Cardiac muscle cell (in vitro differentiated cells and primary cell): Measurements from ENCODE around the gene LPP. TPM values are rescaled to one million over a fixed set of nuclear protein-coding genes. Genes with fewer than 3 reads are reported as not detected.
A peak's percentile ranks its signal among the peaks of the same experiment; 100 is the strongest.

Experiments used
- DNase-seq, 2 donors: peaks; one replicate each; pipeline versions ENCODE4 v3.0.0 to v3.0.0-alpha.2; 2010 to 2017; ENCODE audit warnings: low read depth in 1 of 2, low spot score in 1 of 2
- H3K27ac ChIP-seq: fragments of 200-600 bp; sonication (generic); 2 replicates; pipeline ENCODE4 v1.5.1; 2016
- H3K27me3 ChIP-seq: fragments of 200-600 bp; sonication (generic); 2 replicates; pipeline ENCODE4 v1.6.0; 2016; ENCODE audit warnings: control low read depth
- H3K36me3 ChIP-seq: fragments of 200-600 bp; sonication (generic); 2 replicates; pipeline ENCODE4 v1.5.1; 2016; ENCODE audit warnings: control low read depth
- H3K4me1 ChIP-seq: fragments of 200-600 bp; sonication (generic); 2 replicates; pipeline ENCODE4 v1.8.1; 2017; ENCODE audit warnings: low read depth, mild to moderate bottlenecking, mixed run types
- H3K4me3 ChIP-seq: fragments of 200-600 bp; sonication (generic); 2 replicates; pipeline ENCODE4 v1.5.1; 2016; ENCODE audit warnings: mild to moderate bottlenecking
- H3K9me3 ChIP-seq: fragments of 200-600 bp; sonication (generic); 2 replicates; pipeline ENCODE4 v1.5.1; 2017; ENCODE audit warnings: low read depth, mild to moderate bottlenecking, control low read depth
- polyA plus RNA-seq: library from polyadenylated mRNA; unstranded; fragments of >200 nt; fragmentation: Nextera tagmentation; extraction: Ambion mirVana; gene quantifications from 2 replicates; pipeline ENCODE4 v1.2.1, GENCODE V29; 2016
- total RNA-seq: library from RNA; depleted of rRNA; stranded (reverse); fragments of >200 nt; gene quantifications from 2 replicates; pipeline ENCODE4 v1.2.3, GENCODE V29; 2016
- TF ChIP-seq, protein P1 (sequence below): IDR thresholded peaks from 2 replicates; pipeline ENCODE4 v1.5.1; 2012; ENCODE audit warnings: low read depth, mild to moderate bottlenecking, low read length

LPP gene
- total and polyA plus RNA-seq, 2 experiments from 2014 or later = 21.4 to 45.2 TPM

DNA sequence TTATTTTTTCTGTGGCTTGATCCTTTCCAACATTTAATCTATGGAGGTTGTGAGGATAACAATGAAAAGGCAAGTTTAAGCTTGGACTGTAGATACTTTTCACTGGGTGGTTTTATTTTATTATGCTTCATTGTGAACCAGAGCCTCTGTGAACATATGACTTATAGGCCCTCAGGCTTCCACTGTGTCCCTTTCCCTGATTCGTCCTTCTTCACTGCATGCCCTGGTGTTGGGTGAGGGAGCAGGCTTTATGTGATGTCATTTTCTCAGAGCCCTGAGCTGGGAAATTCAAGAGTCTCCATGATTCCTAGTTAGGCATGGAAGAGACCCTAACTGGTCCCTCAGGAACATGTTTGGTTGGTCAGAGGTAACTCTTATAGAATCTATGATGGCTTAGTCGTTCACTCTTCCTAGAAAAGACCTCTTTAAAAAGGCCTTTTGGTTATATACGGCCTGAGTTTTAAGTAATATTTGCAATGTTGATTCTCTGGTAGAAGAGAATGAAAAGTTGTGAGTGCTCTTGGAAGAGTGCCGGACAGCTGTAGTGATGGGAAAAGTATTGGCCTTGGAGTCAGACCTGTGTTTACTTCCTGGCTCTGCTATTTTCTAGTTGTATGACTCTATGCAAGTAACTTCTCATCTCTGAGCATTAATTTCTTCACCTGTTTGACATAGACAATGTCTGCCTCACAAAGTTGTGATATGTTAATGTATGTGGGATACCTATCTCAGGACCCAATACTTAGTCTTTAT lies 168.4 kb downstream of the LPP start:
- TF ChIP-seq, protein P1, sequence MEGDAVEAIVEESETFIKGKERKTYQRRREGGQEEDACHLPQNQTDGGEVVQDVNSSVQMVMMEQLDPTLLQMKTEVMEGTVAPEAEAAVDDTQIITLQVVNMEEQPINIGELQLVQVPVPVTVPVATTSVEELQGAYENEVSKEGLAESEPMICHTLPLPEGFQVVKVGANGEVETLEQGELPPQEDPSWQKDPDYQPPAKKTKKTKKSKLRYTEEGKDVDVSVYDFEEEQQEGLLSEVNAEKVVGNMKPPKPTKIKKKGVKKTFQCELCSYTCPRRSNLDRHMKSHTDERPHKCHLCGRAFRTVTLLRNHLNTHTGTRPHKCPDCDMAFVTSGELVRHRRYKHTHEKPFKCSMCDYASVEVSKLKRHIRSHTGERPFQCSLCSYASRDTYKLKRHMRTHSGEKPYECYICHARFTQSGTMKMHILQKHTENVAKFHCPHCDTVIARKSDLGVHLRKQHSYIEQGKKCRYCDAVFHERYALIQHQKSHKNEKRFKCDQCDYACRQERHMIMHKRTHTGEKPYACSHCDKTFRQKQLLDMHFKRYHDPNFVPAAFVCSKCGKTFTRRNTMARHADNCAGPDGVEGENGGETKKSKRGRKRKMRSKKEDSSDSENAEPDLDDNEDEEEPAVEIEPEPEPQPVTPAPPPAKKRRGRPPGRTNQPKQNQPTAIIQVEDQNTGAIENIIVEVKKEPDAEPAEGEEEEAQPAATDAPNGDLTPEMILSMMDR = no peak
- Histone ChIP-seq H3K4me1 (peaks cover 13% of the 10 kb centered on the region), H3K36me3 (no peaks in the 10 kb centered on the region), H3K9me3 (no peaks in the 10 kb centered on the region), H3K27ac (no peak overlapping the region), H3K4me3 (no peak overlapping the region), H3K27me3 (no peaks in the 10 kb centered on the region)
- DNase-seq = no peak

DNA sequence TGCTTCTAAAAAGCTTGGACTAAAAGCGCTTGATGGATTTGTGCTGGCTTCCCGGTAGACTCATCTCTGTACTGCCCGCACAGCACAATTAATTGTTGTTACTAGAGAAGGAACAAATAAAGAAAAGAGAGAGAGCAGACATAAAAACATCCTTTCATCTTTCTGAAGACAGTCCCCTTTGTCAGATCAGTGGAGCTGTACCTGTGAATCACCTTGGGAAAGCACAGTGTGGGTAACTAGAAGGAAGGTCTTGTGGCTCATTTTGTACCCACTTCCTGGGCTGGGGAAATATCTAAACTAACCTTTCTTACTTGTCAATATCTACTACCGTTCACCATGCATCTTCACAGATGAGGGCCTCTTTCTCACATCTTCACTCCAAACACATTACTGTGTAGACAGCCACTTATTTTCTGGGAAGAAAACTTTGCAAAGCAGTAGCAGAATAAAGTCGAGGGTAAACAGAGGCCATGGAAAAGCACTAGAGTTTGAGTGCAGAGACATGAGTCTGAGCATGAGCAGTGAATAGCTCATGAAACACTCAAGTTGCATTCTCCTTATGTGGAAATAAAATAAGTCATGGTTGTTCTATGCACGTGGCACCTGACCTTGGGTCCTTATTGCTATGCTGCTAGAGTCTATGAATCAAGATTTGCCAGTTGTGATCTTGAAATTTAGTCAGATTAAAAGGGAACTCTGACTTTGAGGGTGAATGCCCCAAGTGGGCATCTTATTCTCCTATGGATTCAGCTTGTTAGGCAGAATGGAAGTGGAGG lies 169.3 kb downstream of the LPP start:
- TF ChIP-seq, protein P1 = no peak
- Histone ChIP-seq H3K9me3 (no peaks in the 10 kb centered on the region), H3K27ac (no peak overlapping the region), H3K36me3 (no peaks in the 10 kb centered on the region), H3K4me1 (peaks cover 14% of the 10 kb centered on the region), H3K4me3 (no peak overlapping the region), H3K27me3 (no peaks in the 10 kb centered on the region)
- DNase-seq = no peak

DNA sequence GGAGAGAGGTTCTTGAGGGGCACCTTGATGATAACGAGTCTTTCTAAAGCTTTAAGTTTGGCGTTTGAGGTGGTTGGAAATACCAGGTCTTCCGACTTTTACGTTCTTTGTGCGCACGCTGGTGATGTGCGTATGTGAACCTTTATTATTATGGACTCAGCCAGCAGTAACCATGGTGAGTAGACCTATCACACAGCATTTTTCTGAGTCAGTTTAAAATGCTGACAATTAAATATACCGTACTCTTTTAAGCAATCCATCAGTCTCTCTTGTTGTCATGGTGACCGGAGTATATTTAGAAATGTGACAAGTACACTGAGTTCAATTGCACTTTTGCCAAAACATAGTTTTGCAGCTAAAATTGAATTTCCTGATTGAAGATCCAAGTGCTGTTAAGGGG lies 172.2 kb downstream of the LPP start:
- no peaks in the 10 kb centered on the region for H3K36me3 ChIP-seq
- H3K9me3 ChIP-seq = no peaks in the 10 kb centered on the region
- H3K27me3 ChIP-seq = no peaks in the 10 kb centered on the region
- H3K4me3 ChIP-seq = no peak overlapping the region
- DNase-seq = peak in 1 of 2 donors; percentile 47
- H3K27ac ChIP-seq = no peak overlapping the region
- TF ChIP-seq, protein P1 = no peak
- H3K4me1 ChIP-seq = peaks cover 18% of the 10 kb centered on the region

DNA sequence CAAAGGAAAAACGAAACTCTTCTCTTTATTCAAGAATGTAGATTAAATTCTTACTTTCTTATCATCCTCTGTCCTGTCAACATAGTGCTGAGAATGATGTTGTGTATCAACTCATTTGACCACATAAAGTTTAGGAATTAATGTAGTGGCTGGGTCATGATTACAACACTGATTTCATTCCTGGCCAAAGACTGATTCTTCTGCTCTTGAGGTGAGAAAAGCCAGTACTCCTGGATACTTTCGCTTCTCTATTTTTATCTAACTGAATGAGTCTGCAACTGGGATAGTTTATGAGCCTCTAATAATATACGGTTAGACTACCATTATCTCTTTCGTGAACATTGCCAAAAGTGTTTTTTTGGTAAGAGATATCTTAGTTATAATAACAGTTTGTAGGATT lies 173.0 kb downstream of the LPP start:
- Histone ChIP-seq H3K4me1 (peaks cover 21% of the 10 kb centered on the region), H3K27ac (no peak overlapping the region), H3K36me3 (no peaks in the 10 kb centered on the region), H3K4me3 (no peak overlapping the region), H3K9me3 (no peaks in the 10 kb centered on the region), H3K27me3 (no peaks in the 10 kb centered on the region)
- DNase-seq = peak in 1 of 2 donors; percentile 79
- TF ChIP-seq, protein P1 = no peak

DNA sequence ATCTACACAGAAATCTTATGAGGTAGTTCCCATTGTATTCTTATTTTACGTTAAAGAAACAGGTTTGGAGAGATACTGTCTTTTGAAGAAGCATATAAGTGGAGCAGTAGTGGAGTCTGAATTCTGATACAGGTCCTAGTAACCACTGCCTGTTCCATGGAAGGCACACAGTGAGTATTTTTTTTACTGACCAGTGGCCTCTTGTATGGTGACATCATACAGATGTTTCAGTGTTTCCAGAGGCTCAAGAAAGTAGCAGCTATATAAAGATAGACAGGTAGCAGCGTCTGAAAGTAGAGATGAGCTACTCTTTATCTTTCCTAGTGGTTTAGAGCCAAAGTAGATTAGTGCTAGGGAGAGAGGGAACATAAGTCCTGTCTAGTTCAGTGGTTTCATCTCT lies 173.5 kb downstream of the LPP start:
- H3K27ac ChIP-seq = no peak overlapping the region
- H3K27me3 ChIP-seq = no peaks in the 10 kb centered on the region
- no peak overlapping the region for H3K4me3 ChIP-seq
- H3K4me1 ChIP-seq = peaks cover 21% of the 10 kb centered on the region
- TF ChIP-seq, protein P1 = no peak
- no peaks in the 10 kb centered on the region for H3K9me3 ChIP-seq
- H3K36me3 ChIP-seq = no peaks in the 10 kb centered on the region
- no peak for DNase-seq
